ENCODE results near the gene EPHB4.

GRCh38 chr7:100875356-100875751, 48.0 kb upstream of the EPHB4 start:
- TF ChIP-seq KLF16 (tag by site-specific recombination; IDR thresholded peaks at IDR 0.05) = no peak
- TF ChIP-seq ZNF510 (tag by site-specific recombination; IDR thresholded peaks at IDR 0.05; ENCODE audit: insufficient replicate concordance) = no peak
- TF ChIP-seq, protein P1, sequence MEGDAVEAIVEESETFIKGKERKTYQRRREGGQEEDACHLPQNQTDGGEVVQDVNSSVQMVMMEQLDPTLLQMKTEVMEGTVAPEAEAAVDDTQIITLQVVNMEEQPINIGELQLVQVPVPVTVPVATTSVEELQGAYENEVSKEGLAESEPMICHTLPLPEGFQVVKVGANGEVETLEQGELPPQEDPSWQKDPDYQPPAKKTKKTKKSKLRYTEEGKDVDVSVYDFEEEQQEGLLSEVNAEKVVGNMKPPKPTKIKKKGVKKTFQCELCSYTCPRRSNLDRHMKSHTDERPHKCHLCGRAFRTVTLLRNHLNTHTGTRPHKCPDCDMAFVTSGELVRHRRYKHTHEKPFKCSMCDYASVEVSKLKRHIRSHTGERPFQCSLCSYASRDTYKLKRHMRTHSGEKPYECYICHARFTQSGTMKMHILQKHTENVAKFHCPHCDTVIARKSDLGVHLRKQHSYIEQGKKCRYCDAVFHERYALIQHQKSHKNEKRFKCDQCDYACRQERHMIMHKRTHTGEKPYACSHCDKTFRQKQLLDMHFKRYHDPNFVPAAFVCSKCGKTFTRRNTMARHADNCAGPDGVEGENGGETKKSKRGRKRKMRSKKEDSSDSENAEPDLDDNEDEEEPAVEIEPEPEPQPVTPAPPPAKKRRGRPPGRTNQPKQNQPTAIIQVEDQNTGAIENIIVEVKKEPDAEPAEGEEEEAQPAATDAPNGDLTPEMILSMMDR (tag by site-specific recombination; IDR thresholded peaks at IDR 0.05) = no peak
- TF ChIP-seq ZNF626 (tag by site-specific recombination; IDR thresholded peaks at IDR 0.05) = no peak
- TF ChIP-seq ZNF24 (tag by site-specific recombination; IDR thresholded peaks at IDR 0.05) = no peak
- TF ChIP-seq ZNF529 (tag by site-specific recombination; IDR thresholded peaks at IDR 0.05; ENCODE audit: insufficient replicate concordance) = no peak
